ENCODE data around the gene ZNF322. TPM values are rescaled to one million over a fixed set of nuclear protein-coding genes. Genes with fewer than 3 reads are reported as not detected.
"Not testable (repeated sequence)": the region's sequence is repeated elsewhere in the genome, so short reads cannot be mapped to it uniquely, and the experiment has no call there.

The ZNF322 gene
- polyA plus RNA-seq, 1 of the 3 experiments (the other 2 are of a cell fraction) = 4.0 TPM

GRCh38 chr6:26670003-26670402 is 10.5 kb upstream of the ZNF322 start:
- H3K4me1 ChIP-seq (ENCODE audit: control insufficient read depth in 1 of 2, insufficient read depth in 2 of 2, low read depth in 1 of 2, low read length in 1 of 2); CTCF ChIA-PET; H3K79me2 ChIP-seq (ENCODE audit: insufficient read depth); H3K4me2 ChIP-seq; H3K27ac ChIP-seq (ENCODE audit: low read depth in 2 of 2, low read length in 1 of 2); H3K9ac ChIP-seq; H4K20me1 ChIP-seq (ENCODE audit: insufficient read depth); H3K9me2 ChIP-seq; DNase-seq; H3K9me3 ChIP-seq; H3K4me3 ChIP-seq (ENCODE audit: low read depth in 2 of 2, low read length in 1 of 2); H2AFZ ChIP-seq (ENCODE audit: low read depth); H3K36me3 ChIP-seq (replicated peaks in 1 of 2; ENCODE audit: control insufficient read depth in 1 of 2, insufficient read depth in 2 of 2, low read length in 1 of 2); H3K27me3 ChIP-seq (ENCODE audit: insufficient read depth); POLR2A ChIA-PET; H3F3A ChIP-seq (replicated peaks; ENCODE audit: insufficient read depth): not testable (repeated sequence)
- 46% methylated on average over 6 of the region's 6 CpGs for WGBS (ENCODE audit: low lambda C conversion rate)

GRCh38 chr6:26660000-26660361 is 435 bp upstream of the ZNF322 start:
- Histone ChIP-seq H3K9me2 (no peaks in the 10 kb centered on the region), H3K4me1 (ENCODE audit: control insufficient read depth in 1 of 2, insufficient read depth in 2 of 2, low read depth in 1 of 2, low read length in 1 of 2) (peaks cover 0 to 13% of the 10 kb centered on the region in 2 experiments; a peak in 2 of 4 replicates), H3K27ac (ENCODE audit: low read depth in 2 of 2, low read length in 1 of 2) (peak overlapping the region; percentile 82 to 85; a peak in 3 of 4 replicates), H2AFZ (ENCODE audit: low read depth) (peak overlapping the region; percentile 99), H3K9ac (peak overlapping the region; percentile 71), H3F3A (replicated peaks; ENCODE audit: insufficient read depth) (no peaks in the 10 kb centered on the region), H3K79me2 (ENCODE audit: insufficient read depth) (peaks cover 42% of the 10 kb centered on the region), H3K9me3 (no peaks in the 10 kb centered on the region), H3K4me3 (ENCODE audit: low read depth in 2 of 2, low read length in 1 of 2) (peak overlapping the region; percentile 84 to 90), H3K4me2 (peak overlapping the region; percentile 84), H3K36me3 (replicated peaks in 1 of 2; ENCODE audit: control insufficient read depth in 1 of 2, insufficient read depth in 2 of 2, low read length in 1 of 2) (peaks cover 23 to 29% of the 10 kb centered on the region in 2 experiments), H4K20me1 (ENCODE audit: insufficient read depth) (no peaks in the 10 kb centered on the region), H3K27me3 (ENCODE audit: insufficient read depth) (peaks cover 6% of the 10 kb centered on the region; the same call in 1 of the 2 replicates)
- no peak for DNase-seq
- 0% methylated on average over 5 of the region's 5 CpGs for WGBS (ENCODE audit: low lambda C conversion rate)
- CTCF ChIA-PET = interaction anchor here (1.3 kb wide), 1 partner anchor 27 kb away, joined by 3 read pairs; no protein-coding TSS in a partner anchor
- POLR2A ChIA-PET = no interaction called here
- TF ChIP-seq GATA2 (CRISPR knock-in tag; IDR thresholded peaks at IDR 0.05) = peak; percentile 72
- TF ChIP-seq REST (IDR thresholded peaks at IDR 0.05; ENCODE audit: low read depth, low read length) = no peak
- TF ChIP-seq CTCF (IDR thresholded peaks at IDR 0.05) = peak; percentile 48

- H3K9ac ChIP-seq = no peak overlapping the region
- no peaks in the 10 kb centered on the region for H3F3A ChIP-seq (replicated peaks; ENCODE audit: insufficient read depth)
- no peak overlapping the region for H3K27ac ChIP-seq (ENCODE audit: low read depth in 2 of 2, low read length in 1 of 2)
- POLR2A ChIA-PET = no interaction called here
- H3K9me3 ChIP-seq = no peaks in the 10 kb centered on the region
- 89% methylated on average over 4 of the region's 4 CpGs for WGBS (ENCODE audit: low lambda C conversion rate)
- H2AFZ ChIP-seq (ENCODE audit: low read depth) = no peak overlapping the region
- no peak overlapping the region; the same call in 1 of the 2 replicates for H3K4me2 ChIP-seq
- no peak for DNase-seq
- H3K36me3 ChIP-seq (replicated peaks in 1 of 2; ENCODE audit: control insufficient read depth in 1 of 2, insufficient read depth in 2 of 2, low read length in 1 of 2) = peaks cover 49 to 50% of the 10 kb centered on the region in 2 experiments
- CTCF ChIA-PET = no interaction called here
- H3K79me2 ChIP-seq (ENCODE audit: insufficient read depth) = peaks cover 68% of the 10 kb centered on the region
- H3K4me1 ChIP-seq (ENCODE audit: control insufficient read depth in 1 of 2, insufficient read depth in 2 of 2, low read depth in 1 of 2, low read length in 1 of 2) = peaks cover 0 to 13% of the 10 kb centered on the region in 2 experiments; a peak in 2 of 4 replicates
- no peaks in the 10 kb centered on the region; the same call in 1 of the 2 replicates for H4K20me1 ChIP-seq (ENCODE audit: insufficient read depth)
- H3K4me3 ChIP-seq (ENCODE audit: low read depth in 2 of 2, low read length in 1 of 2) = no peak overlapping the region
- no peaks in the 10 kb centered on the region for H3K27me3 ChIP-seq (ENCODE audit: insufficient read depth)
- H3K9me2 ChIP-seq = no peaks in the 10 kb centered on the region
- TF ChIP-seq SMC3 (IDR thresholded peaks at IDR 0.05; ENCODE audit: low read depth, low read length) (no peak), USF1 (IDR thresholded peaks at IDR 0.05; ENCODE audit: borderline replicate concordance, low read depth) (no peak), PBX3 (IDR thresholded peaks at IDR 0.05) (no peak), CTCF (IDR thresholded peaks at IDR 0.05) (no peak), YY1 (IDR thresholded peaks at IDR 0.05; ENCODE audit: low read depth) (no peak), ELF1 (IDR thresholded peaks at IDR 0.05) (no peak), USF2 (IDR thresholded peaks at IDR 0.05; ENCODE audit: borderline replicate concordance, low read depth, low read length) (no peak), RFX5 (IDR thresholded peaks at IDR 0.05; ENCODE audit: low read length) (no peak)
Measured at GRCh38 chr6:26657256-26657655, 2.3 kb downstream of the ZNF322 start.
